ENCODE results near the gene PIGO.

DNA sequence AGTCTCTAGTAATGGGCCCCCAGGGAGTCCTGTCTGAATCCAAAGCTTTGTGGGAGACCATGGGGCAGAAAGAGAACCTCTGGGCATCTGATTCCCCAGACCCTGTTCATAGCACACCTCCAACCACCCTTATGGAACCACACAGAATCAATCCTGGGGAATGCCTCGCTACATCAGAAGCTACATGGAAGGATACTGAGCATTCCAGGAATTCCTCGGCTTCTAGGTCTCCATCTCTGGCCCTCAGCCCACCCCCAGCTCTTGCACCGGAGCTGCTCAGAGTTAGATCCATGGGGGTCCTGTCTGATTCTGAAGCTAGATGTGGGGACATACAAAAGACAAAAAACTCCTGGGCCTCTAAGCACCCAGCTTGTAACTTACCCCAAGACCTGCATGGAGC lies 52.3 kb downstream of the PIGO start:
- TF ChIP-seq, protein P1, sequence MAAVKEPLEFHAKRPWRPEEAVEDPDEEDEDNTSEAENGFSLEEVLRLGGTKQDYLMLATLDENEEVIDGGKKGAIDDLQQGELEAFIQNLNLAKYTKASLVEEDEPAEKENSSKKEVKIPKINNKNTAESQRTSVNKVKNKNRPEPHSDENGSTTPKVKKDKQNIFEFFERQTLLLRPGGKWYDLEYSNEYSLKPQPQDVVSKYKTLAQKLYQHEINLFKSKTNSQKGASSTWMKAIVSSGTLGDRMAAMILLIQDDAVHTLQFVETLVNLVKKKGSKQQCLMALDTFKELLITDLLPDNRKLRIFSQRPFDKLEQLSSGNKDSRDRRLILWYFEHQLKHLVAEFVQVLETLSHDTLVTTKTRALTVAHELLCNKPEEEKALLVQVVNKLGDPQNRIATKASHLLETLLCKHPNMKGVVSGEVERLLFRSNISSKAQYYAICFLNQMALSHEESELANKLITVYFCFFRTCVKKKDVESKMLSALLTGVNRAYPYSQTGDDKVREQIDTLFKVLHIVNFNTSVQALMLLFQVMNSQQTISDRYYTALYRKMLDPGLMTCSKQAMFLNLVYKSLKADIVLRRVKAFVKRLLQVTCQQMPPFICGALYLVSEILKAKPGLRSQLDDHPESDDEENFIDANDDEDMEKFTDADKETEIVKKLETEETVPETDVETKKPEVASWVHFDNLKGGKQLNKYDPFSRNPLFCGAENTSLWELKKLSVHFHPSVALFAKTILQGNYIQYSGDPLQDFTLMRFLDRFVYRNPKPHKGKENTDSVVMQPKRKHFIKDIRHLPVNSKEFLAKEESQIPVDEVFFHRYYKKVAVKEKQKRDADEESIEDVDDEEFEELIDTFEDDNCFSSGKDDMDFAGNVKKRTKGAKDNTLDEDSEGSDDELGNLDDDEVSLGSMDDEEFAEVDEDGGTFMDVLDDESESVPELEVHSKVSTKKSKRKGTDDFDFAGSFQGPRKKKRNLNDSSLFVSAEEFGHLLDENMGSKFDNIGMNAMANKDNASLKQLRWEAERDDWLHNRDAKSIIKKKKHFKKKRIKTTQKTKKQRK (IDR thresholded peaks at IDR 0.05; ENCODE audit: borderline replicate concordance, low read depth, low read length), result no peak
- no peak for TF ChIP-seq FIP1L1 (IDR thresholded peaks at IDR 0.05; ENCODE audit: low read depth, low read length, poor library complexity, severe bottlenecking)

Measured in K562 (cell line).